Smooth muscle cell of bladder (primary cell): ENCODE results near the gene ACP2. TPM values are rescaled to one million over a fixed set of nuclear protein-coding genes. Genes with fewer than 3 reads are reported as not detected.

Experiments
- total RNA-seq: library from RNA; depleted of rRNA; stranded (reverse); fragments of >200 nt; gene quantifications from 2 replicates; pipeline ENCODE4 v1.2.3, GENCODE V29; 2014

The ACP2 gene, protein sequence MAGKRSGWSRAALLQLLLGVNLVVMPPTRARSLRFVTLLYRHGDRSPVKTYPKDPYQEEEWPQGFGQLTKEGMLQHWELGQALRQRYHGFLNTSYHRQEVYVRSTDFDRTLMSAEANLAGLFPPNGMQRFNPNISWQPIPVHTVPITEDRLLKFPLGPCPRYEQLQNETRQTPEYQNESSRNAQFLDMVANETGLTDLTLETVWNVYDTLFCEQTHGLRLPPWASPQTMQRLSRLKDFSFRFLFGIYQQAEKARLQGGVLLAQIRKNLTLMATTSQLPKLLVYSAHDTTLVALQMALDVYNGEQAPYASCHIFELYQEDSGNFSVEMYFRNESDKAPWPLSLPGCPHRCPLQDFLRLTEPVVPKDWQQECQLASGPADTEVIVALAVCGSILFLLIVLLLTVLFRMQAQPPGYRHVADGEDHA
- 13.9 and 16.4 TPM in 2 replicates for total RNA-seq

DNA sequence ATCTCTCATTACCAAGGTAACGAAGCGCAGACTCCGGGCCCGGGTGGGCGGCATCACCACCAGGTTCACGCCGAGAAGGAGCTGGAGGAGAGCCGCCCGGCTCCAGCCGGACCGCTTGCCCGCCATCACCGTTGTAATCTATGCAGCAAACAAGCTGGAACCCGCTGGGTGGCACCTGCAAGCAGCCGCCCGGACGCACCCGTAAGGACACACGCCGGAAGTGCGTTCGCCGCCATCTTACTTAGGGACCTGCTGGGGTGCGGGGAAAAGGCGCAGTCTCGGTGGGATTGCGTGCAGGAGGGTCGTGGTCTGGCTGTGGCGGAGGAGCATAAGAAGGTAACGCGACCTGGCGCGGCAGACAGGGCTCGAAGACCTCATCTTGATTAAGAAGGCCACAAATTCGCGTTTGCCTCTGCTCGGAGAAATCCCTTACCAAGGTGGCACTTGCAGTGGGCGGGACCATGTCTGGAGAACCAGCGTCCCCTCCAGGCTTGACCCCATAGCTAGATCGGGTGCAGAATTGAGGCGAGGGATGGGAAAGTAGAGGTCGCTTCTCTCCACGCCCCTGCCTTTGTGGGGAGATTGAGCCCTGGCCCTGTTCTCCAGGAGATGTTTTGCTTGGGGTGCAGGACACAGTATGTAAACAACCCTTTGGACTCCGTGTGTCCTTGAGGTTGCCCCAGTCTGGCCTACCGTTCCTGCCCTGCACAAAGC, at the start of gene ACP2:
ACP2 (minus strand) TSS at position 151 of the 714 bp plus-strand sequence; CDS start at position 126, 25 bp downstream.

DNA sequence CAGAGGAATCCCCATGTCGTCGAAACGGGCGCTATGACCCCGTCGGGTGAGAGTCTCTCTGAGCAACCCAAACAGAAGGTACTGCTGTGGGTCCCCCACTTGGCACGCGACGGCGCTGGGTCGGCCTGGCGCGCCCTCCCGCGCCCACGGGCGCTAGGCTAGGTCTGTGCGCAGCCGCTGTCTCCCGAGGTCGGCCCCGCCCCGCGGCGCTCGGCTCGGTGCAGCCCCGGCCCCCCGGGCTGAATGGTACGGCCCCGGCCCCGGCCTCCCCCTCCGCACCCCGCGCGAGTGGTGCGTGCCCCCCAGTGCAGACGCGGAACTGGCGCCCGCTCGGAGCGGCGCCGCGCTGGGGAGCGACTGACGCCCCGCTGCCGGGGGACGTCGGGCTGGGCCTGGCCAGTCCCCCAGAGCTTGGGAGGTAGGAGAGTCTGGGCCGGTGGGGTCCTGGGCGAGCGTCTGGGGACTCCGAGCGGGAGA, 21.3 kb upstream of the ACP2 start, which contains the start of gene MADD:
MADD (plus strand) TSS at position 305 of the 477 bp plus-strand sequence.

DNA sequence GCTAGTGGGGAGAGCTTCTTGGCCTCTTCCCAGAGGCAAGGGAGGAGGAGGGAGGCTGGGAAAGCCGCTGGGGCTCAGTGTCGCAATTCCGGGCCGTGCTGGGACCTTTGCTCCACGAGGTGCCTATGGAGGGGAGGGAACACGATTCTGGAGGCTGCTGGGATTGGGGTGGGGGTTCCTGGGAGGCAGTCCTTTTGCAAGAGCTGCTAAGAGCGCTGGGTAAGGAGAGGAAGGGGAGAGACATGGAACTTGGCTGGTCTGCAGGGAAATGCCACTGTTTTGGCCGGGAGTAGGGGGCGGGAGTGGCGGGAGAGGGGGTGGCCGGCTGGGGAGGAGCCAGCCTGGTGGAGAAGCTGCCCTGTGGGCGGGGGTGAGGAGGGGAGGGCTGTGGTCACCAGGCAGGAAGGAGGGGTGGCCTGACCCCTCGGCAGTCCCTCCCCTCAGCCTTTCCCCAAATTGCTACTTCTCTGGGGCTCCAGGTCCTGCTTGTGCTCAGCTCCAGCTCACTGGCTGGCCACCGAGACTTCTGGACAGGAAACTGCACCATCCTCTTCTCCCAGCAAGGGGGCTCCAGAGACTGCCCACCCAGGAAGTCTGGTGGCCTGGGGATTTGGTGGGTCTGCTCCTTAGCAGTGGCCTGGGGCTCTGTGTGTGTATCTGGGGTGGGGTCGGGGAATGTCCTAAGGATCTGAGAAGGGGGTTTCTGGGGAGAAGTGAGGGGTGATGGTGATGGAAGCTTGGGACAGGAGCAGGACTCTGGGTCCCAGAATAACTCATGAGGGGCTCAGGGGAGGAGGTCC, 9.1 kb upstream of the ACP2 start, which contains the start of gene NR1H3:
NR1H3 (plus strand) TSS at position 480 of the 800 bp plus-strand sequence. CDS start 1,221 bp downstream, outside the sequence.

Other genes starting within 250 kb of the ACP2 start
- gene ARFGAP2, start 71.9 kb downstream of the ACP2 start, total RNA-seq, result 82.6 and 85.6 TPM in 2 replicates
- gene PACSIN3, start 62.4 kb downstream of the ACP2 start, total RNA-seq, result 18.2 and 19.3 TPM in 2 replicates
- 35.6 and 38.1 TPM in 2 replicates for gene DDB2, start 33.8 kb downstream of the ACP2 start, total RNA-seq
- gene NR1H3, start 9.2 kb upstream of the ACP2 start, total RNA-seq, result 21.1 and 23.5 TPM in 2 replicates
- gene MADD, start 21.3 kb upstream of the ACP2 start, total RNA-seq, result 9.2 and 12.0 TPM in 2 replicates
- gene MYBPC3, start 103.9 kb upstream of the ACP2 start, total RNA-seq, result not detected in 2 replicates
- not detected in 2 replicates for gene SPI1, start 129.7 kb upstream of the ACP2 start, total RNA-seq
- gene SLC39A13, start 159.8 kb upstream of the ACP2 start, total RNA-seq, result 38.4 and 47.0 TPM in 2 replicates
- gene PSMC3, start 177.6 kb upstream of the ACP2 start, total RNA-seq, result 165 and 186 TPM in 2 replicates
- 0.18 TPM in 1 of 2 replicates, not detected in the other for gene RAPSN, start 200.3 kb upstream of the ACP2 start, total RNA-seq